ENCODE data around the gene ENTREP1.
A peak's percentile ranks its signal among the peaks of the same experiment; 100 is the strongest.
"Not testable (repeated sequence)": the region's sequence is repeated elsewhere in the genome, so short reads cannot be mapped to it uniquely, and the experiment has no call there.

Gene ENTREP1

GRCh38 chr9:69421908-69422801, 97.1 kb downstream of the ENTREP1 start:
- Mint-ChIP-seq H3K36me3 (ENCODE audit: low read depth) (no peaks in the 10 kb centered on the region), H3K27ac (no peak overlapping the region), H3K9me3 (no peaks in the 10 kb centered on the region), H3K4me1 (ENCODE audit: low read depth) (no peaks in the 10 kb centered on the region), H3K4me3 (no peak overlapping the region), H3K27me3 (ENCODE audit: low read depth) (no peaks in the 10 kb centered on the region)
- DNase-seq (ENCODE audit: low spot score), result peak; percentile 11

GRCh38 chr9:69425136-69425801, 100.3 kb downstream of the ENTREP1 start:
- no peak overlapping the region for H3K27ac Mint-ChIP-seq
- H3K4me3 Mint-ChIP-seq, result no peak overlapping the region
- H3K4me1 Mint-ChIP-seq (ENCODE audit: low read depth), result no peaks in the 10 kb centered on the region
- DNase-seq (ENCODE audit: low spot score), result no peak
- no peaks in the 10 kb centered on the region for H3K36me3 Mint-ChIP-seq (ENCODE audit: low read depth)
- no peaks in the 10 kb centered on the region for H3K27me3 Mint-ChIP-seq (ENCODE audit: low read depth)
- H3K9me3 Mint-ChIP-seq, result no peaks in the 10 kb centered on the region

GRCh38 chr9:69427286-69427685, 102.3 kb downstream of the ENTREP1 start:
- Mint-ChIP-seq H3K4me3 (no peak overlapping the region), H3K27me3 (ENCODE audit: low read depth) (no peaks in the 10 kb centered on the region), H3K36me3 (ENCODE audit: low read depth) (no peaks in the 10 kb centered on the region), H3K4me1 (ENCODE audit: low read depth) (no peaks in the 10 kb centered on the region), H3K27ac (no peak overlapping the region), H3K9me3 (no peaks in the 10 kb centered on the region)
- no peak for DNase-seq (ENCODE audit: low spot score)

GRCh38 chr9:69428017-69428785, 103.2 kb downstream of the ENTREP1 start:
- Mint-ChIP-seq H3K9me3 (no peaks in the 10 kb centered on the region), H3K27me3 (ENCODE audit: low read depth) (no peaks in the 10 kb centered on the region), H3K4me1 (ENCODE audit: low read depth) (no peaks in the 10 kb centered on the region), H3K27ac (no peak overlapping the region), H3K4me3 (no peak overlapping the region), H3K36me3 (ENCODE audit: low read depth) (no peaks in the 10 kb centered on the region)
- no peak for DNase-seq (ENCODE audit: low spot score)

- DNase-seq (ENCODE audit: low spot score), result no peak
- Mint-ChIP-seq H3K4me3 (no peak overlapping the region), H3K27me3 (ENCODE audit: low read depth) (no peaks in the 10 kb centered on the region), H3K9me3 (no peaks in the 10 kb centered on the region), H3K4me1 (ENCODE audit: low read depth) (no peaks in the 10 kb centered on the region), H3K36me3 (ENCODE audit: low read depth) (no peaks in the 10 kb centered on the region), H3K27ac (no peak overlapping the region)
Observed at GRCh38 chr9:69429281-69429680, 104.3 kb downstream of the ENTREP1 start.

GRCh38 chr9:69430206-69430605, 105.2 kb downstream of the ENTREP1 start:
- H3K4me3 Mint-ChIP-seq, result no peak overlapping the region
- H3K27me3 Mint-ChIP-seq (ENCODE audit: low read depth), result no peaks in the 10 kb centered on the region
- no peaks in the 10 kb centered on the region for H3K4me1 Mint-ChIP-seq (ENCODE audit: low read depth)
- no peak overlapping the region for H3K27ac Mint-ChIP-seq
- no peaks in the 10 kb centered on the region for H3K9me3 Mint-ChIP-seq
- H3K36me3 Mint-ChIP-seq (ENCODE audit: low read depth), result no peaks in the 10 kb centered on the region
- DNase-seq (ENCODE audit: low spot score), result no peak

GRCh38 chr9:69431203-69431602, 106.2 kb downstream of the ENTREP1 start:
- no peaks in the 10 kb centered on the region for H3K36me3 Mint-ChIP-seq (ENCODE audit: low read depth)
- DNase-seq (ENCODE audit: low spot score), result no peak
- H3K27me3 Mint-ChIP-seq (ENCODE audit: low read depth), result no peaks in the 10 kb centered on the region
- no peak overlapping the region for H3K27ac Mint-ChIP-seq
- no peaks in the 10 kb centered on the region for H3K4me1 Mint-ChIP-seq (ENCODE audit: low read depth)
- no peak overlapping the region for H3K4me3 Mint-ChIP-seq
- H3K9me3 Mint-ChIP-seq, result no peaks in the 10 kb centered on the region

GRCh38 chr9:69431777-69432176, 106.8 kb downstream of the ENTREP1 start:
- H3K9me3 Mint-ChIP-seq, result no peaks in the 10 kb centered on the region
- no peaks in the 10 kb centered on the region for H3K36me3 Mint-ChIP-seq (ENCODE audit: low read depth)
- H3K27me3 Mint-ChIP-seq (ENCODE audit: low read depth), result no peaks in the 10 kb centered on the region
- no peaks in the 10 kb centered on the region for H3K4me1 Mint-ChIP-seq (ENCODE audit: low read depth)
- no peak overlapping the region for H3K4me3 Mint-ChIP-seq
- no peak for DNase-seq (ENCODE audit: low spot score)
- H3K27ac Mint-ChIP-seq, result no peak overlapping the region

- H3K27ac Mint-ChIP-seq, result no peak overlapping the region
- no peaks in the 10 kb centered on the region for H3K9me3 Mint-ChIP-seq
- no peaks in the 10 kb centered on the region for H3K4me1 Mint-ChIP-seq (ENCODE audit: low read depth)
- H3K4me3 Mint-ChIP-seq, result no peak overlapping the region
- no peak for DNase-seq (ENCODE audit: low spot score)
- H3K27me3 Mint-ChIP-seq (ENCODE audit: low read depth), result no peaks in the 10 kb centered on the region
- no peaks in the 10 kb centered on the region for H3K36me3 Mint-ChIP-seq (ENCODE audit: low read depth)
Observed at GRCh38 chr9:69432623-69433022, 107.6 kb downstream of the ENTREP1 start.

GRCh38 chr9:69433392-69433791, 108.4 kb downstream of the ENTREP1 start:
- Mint-ChIP-seq H3K27me3 (ENCODE audit: low read depth) (no peaks in the 10 kb centered on the region), H3K4me1 (ENCODE audit: low read depth) (no peaks in the 10 kb centered on the region), H3K36me3 (ENCODE audit: low read depth) (no peaks in the 10 kb centered on the region), H3K9me3 (no peaks in the 10 kb centered on the region), H3K4me3 (no peak overlapping the region), H3K27ac (no peak overlapping the region)
- no peak for DNase-seq (ENCODE audit: low spot score)

- DNase-seq (ENCODE audit: low spot score), result no peak
- H3K4me3 Mint-ChIP-seq, result no peak overlapping the region
- H3K4me1 Mint-ChIP-seq (ENCODE audit: low read depth), result no peaks in the 10 kb centered on the region
- H3K36me3 Mint-ChIP-seq (ENCODE audit: low read depth), result no peaks in the 10 kb centered on the region
- no peaks in the 10 kb centered on the region for H3K9me3 Mint-ChIP-seq
- no peak overlapping the region for H3K27ac Mint-ChIP-seq
- no peaks in the 10 kb centered on the region for H3K27me3 Mint-ChIP-seq (ENCODE audit: low read depth)
Observed at GRCh38 chr9:69433968-69434367, 109.0 kb downstream of the ENTREP1 start.

- not testable (repeated sequence) for H3K36me3 Mint-ChIP-seq (ENCODE audit: low read depth); H3K9me3 Mint-ChIP-seq; H3K4me1 Mint-ChIP-seq (ENCODE audit: low read depth); H3K27me3 Mint-ChIP-seq (ENCODE audit: low read depth); DNase-seq (ENCODE audit: low spot score); H3K27ac Mint-ChIP-seq
- peak overlapping the region; percentile 44 for H3K4me3 Mint-ChIP-seq
Observed at GRCh38 chr9:69439654-69440053, 114.6 kb downstream of the ENTREP1 start.

GRCh38 chr9:69440254-69440955, 115.4 kb downstream of the ENTREP1 start:
- H3K4me3 Mint-ChIP-seq, result peak overlapping the region; percentile 44
- not testable (repeated sequence) for DNase-seq (ENCODE audit: low spot score); H3K9me3 Mint-ChIP-seq; H3K4me1 Mint-ChIP-seq (ENCODE audit: low read depth); H3K27ac Mint-ChIP-seq; H3K27me3 Mint-ChIP-seq (ENCODE audit: low read depth); H3K36me3 Mint-ChIP-seq (ENCODE audit: low read depth)

Measured in T-helper 2 cell treated with Interferon-gamma antibody and Interleukin-4, amounts not matched to agents 5 μg/mL and 100 μg/mL, for 36 hours (primary cell).